Upper lobe of right lung (tissue), 1 donor: ENCODE data around the gene TMEM119. TPM values are rescaled to one million over a fixed set of nuclear protein-coding genes. Genes with fewer than 3 reads are reported as not detected.

Experiments
- ATAC-seq: fragments of 200-7000 bp; cut with Tn5 transposase; one replicate; pipeline ENCODE4 v1.9.1; 2020; ENCODE audit warnings: mild to moderate bottlenecking, moderate library complexity
- DNase-seq: peaks from one replicate; pipeline ENCODE4 v3.0.0-alpha.2; 2020
- H3K27ac ChIP-seq: fragments of 200-600 bp; one replicate; pipeline ENCODE4 v1.8.0; 2022
- H3K27me3 ChIP-seq: fragments of 200-600 bp; one replicate; pipeline ENCODE4 v1.8.0; 2022; ENCODE audit warnings: mild to moderate bottlenecking
- H3K36me3 ChIP-seq: fragments of 200-600 bp; one replicate; pipeline ENCODE4 v1.8.0; 2022
- H3K4me1 ChIP-seq: fragments of 200-600 bp; one replicate; pipeline ENCODE4 v1.8.0; 2022
- H3K4me3 ChIP-seq: fragments of 200-600 bp; one replicate; pipeline ENCODE4 v1.8.0; 2022; ENCODE audit warnings: mild to moderate bottlenecking
- H3K9me3 ChIP-seq: fragments of 200-600 bp; one replicate; pipeline ENCODE4 v1.8.0; 2022
- CTCF ChIP-seq: fragments of 200-600 bp; IDR thresholded peaks from one replicate; pipeline ENCODE4 v1.8.0; 2022; ENCODE audit warnings: antibody characterized with exemption
- intact Hi-C: fragments of 100-400 bp; cut with DNase I; formaldehyde crosslinking; loops from one replicate; pipeline ENCODE4 v1.11.0; 2022
- total RNA-seq: library from RNA; stranded (reverse); fragmentation: NEBNext Ultra II Directional; extraction: Animal tissue kit (Norgen Biotek cat#: 25700); gene quantifications from one replicate; pipeline ENCODE4 v1.2.1, GENCODE V29; 2021
- donor health status: DM: no; HTN: yes; CAD: no; lungs with severe emphysema.

The TMEM119 gene
- total RNA-seq, 1 donor from 2014 or later, result 43.8 TPM

- intact Hi-C loops, result no loop called here
- no peak for TF ChIP-seq CTCF
- Histone ChIP-seq H3K27ac (peak overlapping the region; percentile 79), H3K4me3 (no peak overlapping the region), H3K27me3 (no peaks in the 10 kb centered on the region), H3K36me3 (peaks cover 38% of the 10 kb centered on the region), H3K9me3 (no peaks in the 10 kb centered on the region), H3K4me1 (peaks cover 46% of the 10 kb centered on the region)
- ATAC-seq (peak; percentile 85), DNase-seq (peak; percentile 87)
These were observed 46.3 kb upstream of the TMEM119 start for GRCh38 chr12:108643941-108644810.

- intact Hi-C loops, result no loop called here
- Histone ChIP-seq H3K27me3 (no peaks in the 10 kb centered on the region), H3K36me3 (peaks cover 27% of the 10 kb centered on the region), H3K27ac (peak overlapping the region; percentile 79), H3K9me3 (no peaks in the 10 kb centered on the region), H3K4me1 (peaks cover 57% of the 10 kb centered on the region), H3K4me3 (no peak overlapping the region)
- no peak for TF ChIP-seq CTCF
- DNase-seq (no peak), ATAC-seq (no peak)
These were observed 45.2 kb upstream of the TMEM119 start for GRCh38 chr12:108642899-108643654.

- Histone ChIP-seq H3K9me3 (no peaks in the 10 kb centered on the region), H3K4me1 (peaks cover 59% of the 10 kb centered on the region), H3K4me3 (no peak overlapping the region), H3K27me3 (no peaks in the 10 kb centered on the region), H3K36me3 (peaks cover 20% of the 10 kb centered on the region), H3K27ac (peak overlapping the region; percentile 20)
- ATAC-seq (no peak), DNase-seq (no peak)
- TF ChIP-seq CTCF, result no peak
- intact Hi-C loops, result no loop called here
These were observed 44.5 kb upstream of the TMEM119 start for GRCh38 chr12:108642269-108642870.

- peaks cover 63% of the 10 kb centered on the region for H3K4me1 ChIP-seq
- no peak for TF ChIP-seq CTCF
- H3K9me3 ChIP-seq, result no peaks in the 10 kb centered on the region
- intact Hi-C loops, result no loop called here
- H3K27me3 ChIP-seq, result no peaks in the 10 kb centered on the region
- H3K36me3 ChIP-seq, result peaks cover 13% of the 10 kb centered on the region
- DNase-seq, result no peak
- no peak overlapping the region for H3K4me3 ChIP-seq
- peak overlapping the region; percentile 20 for H3K27ac ChIP-seq
- ATAC-seq, result no peak
These were observed 43.8 kb upstream of the TMEM119 start for GRCh38 chr12:108641446-108642268.

GRCh38 chr12:108640802-108641445 lies 43.0 kb upstream of the TMEM119 start:
- H3K4me1 ChIP-seq, result peaks cover 67% of the 10 kb centered on the region
- ATAC-seq, result no peak
- H3K27me3 ChIP-seq, result no peaks in the 10 kb centered on the region
- no peak for TF ChIP-seq CTCF
- no peak overlapping the region for H3K27ac ChIP-seq
- peaks cover 6% of the 10 kb centered on the region for H3K36me3 ChIP-seq
- H3K4me3 ChIP-seq, result no peak overlapping the region
- no peak for DNase-seq
- H3K9me3 ChIP-seq, result no peaks in the 10 kb centered on the region
- intact Hi-C loops, result no loop called here
